Measurements from ENCODE around the gene CHORDC1. TPM values are rescaled to one million over a fixed set of nuclear protein-coding genes. Genes with fewer than 3 reads are reported as not detected.
"Not testable (repeated sequence)": the region's sequence is repeated elsewhere in the genome, so short reads cannot be mapped to it uniquely, and the experiment has no call there.

The CHORDC1 gene
- polyA plus RNA-seq, 1 experiment, result 14.3 TPM

- no peaks in the 10 kb centered on the region; the same call in 1 of the 2 replicates for H3K27me3 ChIP-seq (ENCODE audit: control insufficient read depth, insufficient read depth, low read length)
- no peak overlapping the region for H3K4me3 ChIP-seq (ENCODE audit: low read depth, low read length)
- DNase-seq (ENCODE audit: low read depth), result no peak
- no peak for TF ChIP-seq CTCF (IDR thresholded peaks at IDR 0.05; ENCODE audit: insufficient read depth, low read depth, low read length)
- CTCF ChIA-PET, result no interaction called here
- POLR2A ChIA-PET, result no interaction called here
- no peaks in the 10 kb centered on the region for H3K36me3 ChIP-seq (ENCODE audit: control insufficient read depth, insufficient read depth, low read length)
These were observed 18.6 kb upstream of the CHORDC1 start for GRCh38 chr11:90241414-90241813.

GRCh38 chr11:90239967-90240636, 17.3 kb upstream of the CHORDC1 start:
- POLR2A ChIA-PET; H3K27me3 ChIP-seq (ENCODE audit: control insufficient read depth, insufficient read depth, low read length); H3K4me3 ChIP-seq (ENCODE audit: low read depth, low read length); DNase-seq (ENCODE audit: low read depth); H3K36me3 ChIP-seq (ENCODE audit: control insufficient read depth, insufficient read depth, low read length); CTCF ChIA-PET: not testable (repeated sequence)

DNA sequence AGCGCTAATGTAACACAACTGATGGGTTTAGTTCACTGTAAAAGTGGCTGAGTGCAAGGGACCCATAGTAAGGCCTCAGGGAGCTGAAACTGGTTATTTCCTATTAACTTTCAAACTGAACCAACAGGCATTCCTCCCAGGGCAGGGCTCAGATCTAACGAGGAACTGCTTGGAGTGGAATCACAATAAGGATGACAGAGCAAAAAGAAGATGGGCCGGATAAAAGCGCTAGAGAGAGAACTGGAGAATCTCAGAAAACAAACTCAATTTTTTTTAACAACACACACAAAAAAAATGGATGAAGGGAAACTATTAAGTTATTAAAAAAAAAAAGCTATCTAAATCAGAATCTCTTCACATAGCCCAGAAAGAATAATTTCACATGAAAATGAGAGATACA, 14.2 kb upstream of the CHORDC1 start:
- Histone ChIP-seq H3K36me3 (ENCODE audit: control insufficient read depth, insufficient read depth, low read length) (no peaks in the 10 kb centered on the region), H3K27me3 (ENCODE audit: control insufficient read depth, insufficient read depth, low read length) (no peaks in the 10 kb centered on the region), H3K4me3 (ENCODE audit: low read depth, low read length) (no peak overlapping the region)
- ChIA-PET CTCF (no interaction called here), POLR2A (no interaction called here)
- no peak for DNase-seq (ENCODE audit: low read depth)
- TF ChIP-seq CTCF (IDR thresholded peaks at IDR 0.05; ENCODE audit: insufficient read depth, low read depth, low read length), result no peak

GRCh38 chr11:90235526-90235925, 12.7 kb upstream of the CHORDC1 start:
- no peaks in the 10 kb centered on the region for H3K27me3 ChIP-seq (ENCODE audit: control insufficient read depth, insufficient read depth, low read length)
- ChIA-PET CTCF (no interaction called here), POLR2A (no interaction called here)
- no peak overlapping the region for H3K4me3 ChIP-seq (ENCODE audit: low read depth, low read length)
- TF ChIP-seq CTCF (IDR thresholded peaks at IDR 0.05; ENCODE audit: insufficient read depth, low read depth, low read length), result no peak
- no peak for DNase-seq (ENCODE audit: low read depth)
- no peaks in the 10 kb centered on the region for H3K36me3 ChIP-seq (ENCODE audit: control insufficient read depth, insufficient read depth, low read length)

- CTCF ChIA-PET, result no interaction called here
- Histone ChIP-seq H3K36me3 (ENCODE audit: control insufficient read depth, insufficient read depth, low read length) (no peaks in the 10 kb centered on the region), H3K4me3 (ENCODE audit: low read depth, low read length) (no peak overlapping the region), H3K27me3 (ENCODE audit: control insufficient read depth, insufficient read depth, low read length) (no peaks in the 10 kb centered on the region)
- no peak for TF ChIP-seq CTCF (IDR thresholded peaks at IDR 0.05; ENCODE audit: insufficient read depth, low read depth, low read length)
- POLR2A ChIA-PET, result no interaction called here
- no peak for DNase-seq (ENCODE audit: low read depth)
These were observed 12.1 kb upstream of the CHORDC1 start for GRCh38 chr11:90234977-90235376.

GRCh38 chr11:90229791-90230190, 6.9 kb upstream of the CHORDC1 start:
- POLR2A ChIA-PET, result no interaction called here
- Histone ChIP-seq H3K4me3 (ENCODE audit: low read depth, low read length) (no peak overlapping the region), H3K27me3 (ENCODE audit: control insufficient read depth, insufficient read depth, low read length) (no peaks in the 10 kb centered on the region), H3K36me3 (ENCODE audit: control insufficient read depth, insufficient read depth, low read length) (no peaks in the 10 kb centered on the region)
- TF ChIP-seq CTCF (IDR thresholded peaks at IDR 0.05; ENCODE audit: insufficient read depth, low read depth, low read length), result no peak
- CTCF ChIA-PET, result no interaction called here
- DNase-seq (ENCODE audit: low read depth), result no peak

Data from BJ (cell line).